ENCODE results near the gene PHACTR2. TPM values are rescaled to one million over a fixed set of nuclear protein-coding genes. Genes with fewer than 3 reads are reported as not detected.

PHACTR2 gene
- total RNA-seq, 1 donor from 2014 or later = 44.7 TPM

GRCh38 chr6:143705569-143705968 lies 27.8 kb downstream of the PHACTR2 start:
- no peak for FAIRE-seq
- no peak for TF ChIP-seq EZH2 (IDR thresholded peaks at IDR 0.05; ENCODE audit: insufficient read depth, low read length)
- TF ChIP-seq CTCF (IDR thresholded peaks at IDR 0.05; ENCODE audit: insufficient read depth, low read depth, low read length) = no peak
- H3K27ac ChIP-seq (ENCODE audit: low read depth, low read length) = no peak overlapping the region
- H3K36me3 Mint-ChIP-seq (ENCODE audit: low read depth, unreplicated experiment) = peaks cover 16% of the 10 kb centered on the region
- H3K4me3 Mint-ChIP-seq (ENCODE audit: unreplicated experiment) = no peak overlapping the region
- H3K4me2 ChIP-seq (ENCODE audit: low read length) = no peak overlapping the region
- peaks cover 5% of the 10 kb centered on the region for H3K4me1 ChIP-seq (ENCODE audit: insufficient read depth, low read length)
- peaks cover 70% of the 10 kb centered on the region for H3K79me2 ChIP-seq (ENCODE audit: insufficient read depth, low read length)
- H3K9me3 Mint-ChIP-seq (ENCODE audit: unreplicated experiment) = peaks cover 3% of the 10 kb centered on the region
- H3K9ac ChIP-seq (ENCODE audit: low read length) = no peak overlapping the region
- no peak overlapping the region for H3K27ac Mint-ChIP-seq (ENCODE audit: unreplicated experiment)
- no peaks in the 10 kb centered on the region for H3K36me3 ChIP-seq (ENCODE audit: insufficient read depth, low read length)
- no peak for DNase-seq (ENCODE audit: low read depth)
- no peaks in the 10 kb centered on the region for H3K4me1 Mint-ChIP-seq (ENCODE audit: low read depth, unreplicated experiment)
- no peaks in the 10 kb centered on the region for H3K27me3 ChIP-seq (ENCODE audit: insufficient read depth, low read length)
- H3K9me3 ChIP-seq (ENCODE audit: insufficient read depth, low read depth, low read length) = no peaks in the 10 kb centered on the region
- no peak overlapping the region for H3K4me3 ChIP-seq (ENCODE audit: insufficient read depth, low read depth, low read length)
- H3K27me3 Mint-ChIP-seq (ENCODE audit: low read depth, unreplicated experiment) = no peaks in the 10 kb centered on the region
- H4K20me1 ChIP-seq (ENCODE audit: insufficient read depth, low read length) = peaks cover 24% of the 10 kb centered on the region
- H2AFZ ChIP-seq (ENCODE audit: low read depth, low read length) = no peak overlapping the region

GRCh38 chr6:143707697-143708096 lies 29.9 kb downstream of the PHACTR2 start:
- no peak overlapping the region for H3K4me3 ChIP-seq (ENCODE audit: insufficient read depth, low read depth, low read length)
- peaks cover 24% of the 10 kb centered on the region for H4K20me1 ChIP-seq (ENCODE audit: insufficient read depth, low read length)
- TF ChIP-seq EZH2 (IDR thresholded peaks at IDR 0.05; ENCODE audit: insufficient read depth, low read length) (no peak), CTCF (IDR thresholded peaks at IDR 0.05; ENCODE audit: insufficient read depth, low read depth, low read length) (no peak)
- H3K4me2 ChIP-seq (ENCODE audit: low read length) = no peak overlapping the region
- H3K36me3 Mint-ChIP-seq (ENCODE audit: low read depth, unreplicated experiment) = peaks cover 16% of the 10 kb centered on the region
- no peak overlapping the region for H3K9ac ChIP-seq (ENCODE audit: low read length)
- no peaks in the 10 kb centered on the region for H3K36me3 ChIP-seq (ENCODE audit: insufficient read depth, low read length)
- no peak overlapping the region for H3K4me3 Mint-ChIP-seq (ENCODE audit: unreplicated experiment)
- no peaks in the 10 kb centered on the region for H3K27me3 Mint-ChIP-seq (ENCODE audit: low read depth, unreplicated experiment)
- FAIRE-seq (no peak), DNase-seq (ENCODE audit: low read depth) (no peak)
- no peaks in the 10 kb centered on the region for H3K27me3 ChIP-seq (ENCODE audit: insufficient read depth, low read length)
- H2AFZ ChIP-seq (ENCODE audit: low read depth, low read length) = no peak overlapping the region
- no peak overlapping the region for H3K27ac ChIP-seq (ENCODE audit: low read depth, low read length)
- H3K27ac Mint-ChIP-seq (ENCODE audit: unreplicated experiment) = no peak overlapping the region
- H3K9me3 ChIP-seq (ENCODE audit: insufficient read depth, low read depth, low read length) = no peaks in the 10 kb centered on the region
- peaks cover 66% of the 10 kb centered on the region for H3K79me2 ChIP-seq (ENCODE audit: insufficient read depth, low read length)
- no peaks in the 10 kb centered on the region for H3K4me1 Mint-ChIP-seq (ENCODE audit: low read depth, unreplicated experiment)
- H3K9me3 Mint-ChIP-seq (ENCODE audit: unreplicated experiment) = peaks cover 2% of the 10 kb centered on the region
- no peaks in the 10 kb centered on the region for H3K4me1 ChIP-seq (ENCODE audit: insufficient read depth, low read length)

- no peak overlapping the region for H3K9ac ChIP-seq (ENCODE audit: low read length)
- TF ChIP-seq EZH2 (IDR thresholded peaks at IDR 0.05; ENCODE audit: insufficient read depth, low read length) = no peak
- TF ChIP-seq CTCF (IDR thresholded peaks at IDR 0.05; ENCODE audit: insufficient read depth, low read depth, low read length) = no peak
- H3K9me3 Mint-ChIP-seq (ENCODE audit: unreplicated experiment) = peaks cover 2% of the 10 kb centered on the region
- H3K36me3 Mint-ChIP-seq (ENCODE audit: low read depth, unreplicated experiment) = peaks cover 16% of the 10 kb centered on the region
- H3K27me3 Mint-ChIP-seq (ENCODE audit: low read depth, unreplicated experiment) = no peaks in the 10 kb centered on the region
- H3K79me2 ChIP-seq (ENCODE audit: insufficient read depth, low read length) = peaks cover 58% of the 10 kb centered on the region
- H3K4me3 Mint-ChIP-seq (ENCODE audit: unreplicated experiment) = no peak overlapping the region
- H3K27ac Mint-ChIP-seq (ENCODE audit: unreplicated experiment) = no peak overlapping the region
- peaks cover 3% of the 10 kb centered on the region for H3K9me3 ChIP-seq (ENCODE audit: insufficient read depth, low read depth, low read length)
- H3K36me3 ChIP-seq (ENCODE audit: insufficient read depth, low read length) = no peaks in the 10 kb centered on the region
- peaks cover 24% of the 10 kb centered on the region for H4K20me1 ChIP-seq (ENCODE audit: insufficient read depth, low read length)
- H3K27me3 ChIP-seq (ENCODE audit: insufficient read depth, low read length) = no peaks in the 10 kb centered on the region
- no peak overlapping the region for H3K4me2 ChIP-seq (ENCODE audit: low read length)
- no peak overlapping the region for H2AFZ ChIP-seq (ENCODE audit: low read depth, low read length)
- no peaks in the 10 kb centered on the region for H3K4me1 Mint-ChIP-seq (ENCODE audit: low read depth, unreplicated experiment)
- FAIRE-seq (no peak), DNase-seq (ENCODE audit: low read depth) (no peak)
- no peak overlapping the region for H3K27ac ChIP-seq (ENCODE audit: low read depth, low read length)
- no peak overlapping the region for H3K4me3 ChIP-seq (ENCODE audit: insufficient read depth, low read depth, low read length)
- H3K4me1 ChIP-seq (ENCODE audit: insufficient read depth, low read length) = no peaks in the 10 kb centered on the region
Observed at GRCh38 chr6:143708889-143709288, 31.1 kb downstream of the PHACTR2 start.

All from astrocyte (in vitro differentiated cells and primary cell).